Measurements from ENCODE around the gene NDUFB2.

GRCh38 chr7:140683657-140684056 is 12.9 kb upstream of the NDUFB2 start:
- TF ChIP-seq CTCF (conservative IDR thresholded peaks at IDR 0.05; ENCODE audit: low read length) (no peak), EZH2phosphoT487 (IDR thresholded peaks at IDR 0.05; ENCODE audit: borderline replicate concordance) (no peak)
